Endothelial cell of umbilical vein (primary cell): Measurements from ENCODE around the gene ADARB1.

Experiments used
- CTCF ChIP-seq, 2 donors: IDR thresholded peaks; 1 replicate in 1 of 2; 2 replicates in 1 of 2; pipeline ENCODE4 v1.5.1; 2011; ENCODE audit warnings: low read length in 2 of 2, mild to moderate bottlenecking in 2 of 2, moderate library complexity in 2 of 2, control low read depth in 1 of 2, inconsistent platforms in 1 of 2, low read depth in 1 of 2; ENCODE audit not compliant: insufficient read depth in 1 of 2; ENCODE audit errors: extremely low read depth in 1 of 2
- EZH2 ChIP-seq: IDR thresholded peaks from 2 replicates; pipeline ENCODE4 v1.6.1; 2012; ENCODE audit warnings: borderline replicate concordance, low read depth, mild to moderate bottlenecking, moderate library complexity, low read length, inconsistent platforms; ENCODE audit not compliant: severe bottlenecking
- FOS ChIP-seq: IDR thresholded peaks from 2 replicates; pipeline ENCODE4 v1.6.1; 2011; ENCODE audit warnings: mild to moderate bottlenecking, low read length, moderate library complexity, borderline replicate concordance; ENCODE audit not compliant: insufficient read depth
- GATA2 ChIP-seq: IDR thresholded peaks from 2 replicates; pipeline ENCODE4 v1.7.0; 2011; ENCODE audit warnings: low read depth, mild to moderate bottlenecking, moderate library complexity, mixed read lengths, low read length; ENCODE audit not compliant: insufficient read length, insufficient read depth
- JUN ChIP-seq: IDR thresholded peaks from 2 replicates; pipeline ENCODE4 v1.6.1; 2011; ENCODE audit warnings: borderline replicate concordance, low read depth; ENCODE audit not compliant: insufficient read length, insufficient read depth
- MAX ChIP-seq: IDR thresholded peaks from 2 replicates; pipeline ENCODE4 v1.6.1; 2011; ENCODE audit not compliant: insufficient read depth, insufficient read length
- MYC ChIP-seq: IDR thresholded peaks from one replicate; pipeline ENCODE4 v1.6.1; 2011; ENCODE audit warnings: mild to moderate bottlenecking, low read depth, low read length
- POLR2A ChIP-seq: IDR thresholded peaks from 2 replicates; pipeline ENCODE4 v1.6.1; 2012; ENCODE audit warnings: low read depth, mild to moderate bottlenecking, control low read depth, low read length
- POLR2AphosphoS5 ChIP-seq: IDR thresholded peaks from 2 replicates; pipeline ENCODE4 v1.6.1; 2012; ENCODE audit warnings: low read depth, mild to moderate bottlenecking, control low read depth, low read length, moderate library complexity; ENCODE audit not compliant: insufficient read depth

- no peak for TF ChIP-seq EZH2
- no peak for TF ChIP-seq CTCF (IDR thresholded peaks at IDR 0.05; ENCODE audit: extremely low read depth in 1 of 2, insufficient read depth in 1 of 2, low read depth in 1 of 2, low read length in 2 of 2)
- no peak for TF ChIP-seq GATA2
- TF ChIP-seq POLR2AphosphoS5: no peak
- no peak for TF ChIP-seq POLR2A
- no peak for TF ChIP-seq JUN
- TF ChIP-seq MAX: no peak
- TF ChIP-seq FOS: no peak
- no peak for TF ChIP-seq MYC
Measured at GRCh38 chr21:45104560-45104959, 30.2 kb downstream of the ADARB1 start.
